Measurements from ENCODE around the gene SPOPL. TPM values are rescaled to one million over a fixed set of nuclear protein-coding genes. Genes with fewer than 3 reads are reported as not detected.

The SPOPL gene
- total RNA-seq (13.6 and 17.1 TPM in 2 replicates), polyA plus RNA-seq (3.4 and 5.2 TPM in 2 replicates)

GRCh38 chr2:138501425-138502254 is at the start of gene SPOPL:
TSS of gene SPOPL (plus strand) at chr2:138501770. CDS start at chr2:138550217, 48,447 bp downstream.
- H3K27ac ChIP-seq: peak within 1 kb of the TSS; percentile 95
- no peaks in the 10 kb centered on the region for H3K9me3 ChIP-seq (ENCODE audit: low read depth)
- no peaks in the 10 kb centered on the region for H3K36me3 ChIP-seq
- peak; percentile 92 to 93 for DNase-seq (ENCODE audit: low read depth in 1 of 2, low spot score in 1 of 2)
- peak within 1 kb of the TSS; percentile 89 for H3K4me3 ChIP-seq
- TF ChIP-seq CTCF (IDR thresholded peaks at IDR 0.05; ENCODE audit: low read depth, low read length): no peak
- H3K27me3 ChIP-seq: no peaks in the 10 kb centered on the region
- H3K4me1 ChIP-seq (ENCODE audit: low read depth): peaks cover 25% of the 10 kb centered on the region

GRCh38 chr2:138452324-138452723 is 49.2 kb upstream of the SPOPL start:
- no peak overlapping the region for H3K27ac ChIP-seq
- no peak overlapping the region for H3K4me3 ChIP-seq
- H3K9me3 ChIP-seq (ENCODE audit: low read depth): no peaks in the 10 kb centered on the region
- DNase-seq (ENCODE audit: low read depth in 1 of 2, low spot score in 1 of 2): no peak
- H3K36me3 ChIP-seq: no peaks in the 10 kb centered on the region
- no peak for TF ChIP-seq CTCF (IDR thresholded peaks at IDR 0.05; ENCODE audit: low read depth, low read length)
- no peaks in the 10 kb centered on the region for H3K27me3 ChIP-seq
- H3K4me1 ChIP-seq (ENCODE audit: low read depth): no peaks in the 10 kb centered on the region

- DNase-seq (ENCODE audit: low read depth in 1 of 2, low spot score in 1 of 2): no peak
- no peak for TF ChIP-seq CTCF (IDR thresholded peaks at IDR 0.05; ENCODE audit: low read depth, low read length)
- no peaks in the 10 kb centered on the region for H3K4me1 ChIP-seq (ENCODE audit: low read depth)
- H3K4me3 ChIP-seq: no peak overlapping the region
- H3K27me3 ChIP-seq: no peaks in the 10 kb centered on the region
- no peak overlapping the region for H3K27ac ChIP-seq
- no peaks in the 10 kb centered on the region for H3K9me3 ChIP-seq (ENCODE audit: low read depth)
- H3K36me3 ChIP-seq: no peaks in the 10 kb centered on the region
Observed at GRCh38 chr2:138453815-138454214, 47.8 kb upstream of the SPOPL start.

GRCh38 chr2:138454761-138455160 is 46.8 kb upstream of the SPOPL start:
- Histone ChIP-seq H3K4me3 (no peak overlapping the region), H3K27me3 (no peaks in the 10 kb centered on the region), H3K36me3 (no peaks in the 10 kb centered on the region), H3K9me3 (ENCODE audit: low read depth) (no peaks in the 10 kb centered on the region), H3K4me1 (ENCODE audit: low read depth) (no peaks in the 10 kb centered on the region), H3K27ac (no peak overlapping the region)
- no peak for TF ChIP-seq CTCF (IDR thresholded peaks at IDR 0.05; ENCODE audit: low read depth, low read length)
- no peak for DNase-seq (ENCODE audit: low read depth in 1 of 2, low spot score in 1 of 2)

- H3K27ac ChIP-seq: no peak overlapping the region
- no peaks in the 10 kb centered on the region for H3K9me3 ChIP-seq (ENCODE audit: low read depth)
- no peaks in the 10 kb centered on the region for H3K4me1 ChIP-seq (ENCODE audit: low read depth)
- no peak for TF ChIP-seq CTCF (IDR thresholded peaks at IDR 0.05; ENCODE audit: low read depth, low read length)
- no peaks in the 10 kb centered on the region for H3K27me3 ChIP-seq
- DNase-seq (ENCODE audit: low read depth in 1 of 2, low spot score in 1 of 2): no peak
- H3K36me3 ChIP-seq: no peaks in the 10 kb centered on the region
- H3K4me3 ChIP-seq: no peak overlapping the region
Observed at GRCh38 chr2:138455275-138455674, 46.3 kb upstream of the SPOPL start.
